NCI-H1105 treated with DMSO at 0.1 percent for 48 hours (cell line): ENCODE results near the gene ATP4B.

Experiments used
- DNase-seq: peaks from one replicate; lab custom pipeline; 2025; lab: John Stamatoyannopoulos, UW

The ATP4B gene

DNA sequence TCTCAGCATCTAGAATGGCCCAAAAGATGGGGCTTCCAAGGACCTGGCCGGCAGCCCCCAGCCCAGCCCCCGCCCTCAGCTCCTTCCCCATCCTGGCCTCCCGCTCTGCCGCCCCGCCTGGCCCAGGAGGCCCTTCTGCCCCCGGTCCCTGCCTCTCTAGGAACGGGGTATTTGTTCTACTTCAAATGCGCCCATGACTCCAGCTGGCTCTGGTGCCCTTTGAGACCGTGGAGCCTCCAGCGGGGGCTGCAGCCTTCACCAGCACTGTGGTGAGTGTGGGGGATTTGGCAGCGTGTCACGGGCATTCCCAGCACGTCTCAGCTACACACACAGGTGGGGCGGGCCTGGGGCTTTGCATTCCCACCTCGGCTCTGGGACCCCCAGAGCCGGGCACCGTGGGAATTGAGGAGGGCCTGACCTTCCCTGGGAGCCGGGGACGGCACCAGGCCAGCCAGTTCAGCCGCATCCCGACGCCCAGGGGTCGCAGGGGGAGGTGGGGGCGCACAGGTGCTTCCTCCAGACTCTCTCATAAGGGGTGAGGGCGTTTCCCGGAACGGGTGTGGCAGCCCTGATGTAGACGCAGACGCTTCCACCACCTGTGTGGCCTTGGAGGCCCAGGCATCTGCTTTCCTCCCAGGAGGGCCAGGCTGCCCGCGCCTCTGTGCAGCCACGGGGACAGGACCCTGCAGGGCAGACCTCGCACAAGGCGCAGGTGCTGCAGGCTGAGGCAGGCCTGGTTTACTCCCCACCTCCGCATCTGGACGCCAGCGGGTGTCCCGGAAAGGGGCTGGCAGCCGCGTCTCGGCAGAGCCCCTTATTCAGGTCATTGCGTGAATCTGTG is 947 bp downstream of the ATP4B start:
- no peak for DNase-seq

DNA sequence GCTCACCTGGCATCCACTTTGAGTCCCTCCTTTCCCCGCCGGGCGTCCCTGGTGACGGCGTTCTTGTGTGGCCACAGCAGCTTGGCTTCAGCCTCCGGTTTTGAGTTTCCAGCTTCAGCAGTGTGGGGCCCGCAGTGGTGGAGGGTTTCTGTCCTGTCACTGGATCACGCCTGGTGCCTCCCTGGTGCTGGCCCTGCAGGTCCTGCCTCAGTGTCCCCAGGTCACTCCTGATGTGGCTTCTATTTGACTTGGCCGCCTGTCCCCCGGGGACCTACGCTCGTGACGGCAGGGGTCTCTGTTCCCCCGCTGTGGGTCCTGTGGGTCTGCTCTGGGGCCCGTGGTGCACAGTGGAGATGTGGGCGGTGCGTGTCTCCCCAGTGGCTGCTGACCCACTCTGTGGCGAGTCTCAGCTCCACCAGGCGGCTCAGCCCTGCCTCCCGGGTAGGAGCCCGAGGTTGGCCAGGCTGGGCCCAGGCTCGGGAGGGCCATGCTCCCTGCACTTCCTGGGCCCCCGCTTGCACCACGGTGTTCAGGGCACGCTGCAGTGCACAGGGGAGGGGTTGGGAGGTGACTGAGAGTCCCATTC is 1.9 kb downstream of the ATP4B start:
- no peak for DNase-seq

DNA sequence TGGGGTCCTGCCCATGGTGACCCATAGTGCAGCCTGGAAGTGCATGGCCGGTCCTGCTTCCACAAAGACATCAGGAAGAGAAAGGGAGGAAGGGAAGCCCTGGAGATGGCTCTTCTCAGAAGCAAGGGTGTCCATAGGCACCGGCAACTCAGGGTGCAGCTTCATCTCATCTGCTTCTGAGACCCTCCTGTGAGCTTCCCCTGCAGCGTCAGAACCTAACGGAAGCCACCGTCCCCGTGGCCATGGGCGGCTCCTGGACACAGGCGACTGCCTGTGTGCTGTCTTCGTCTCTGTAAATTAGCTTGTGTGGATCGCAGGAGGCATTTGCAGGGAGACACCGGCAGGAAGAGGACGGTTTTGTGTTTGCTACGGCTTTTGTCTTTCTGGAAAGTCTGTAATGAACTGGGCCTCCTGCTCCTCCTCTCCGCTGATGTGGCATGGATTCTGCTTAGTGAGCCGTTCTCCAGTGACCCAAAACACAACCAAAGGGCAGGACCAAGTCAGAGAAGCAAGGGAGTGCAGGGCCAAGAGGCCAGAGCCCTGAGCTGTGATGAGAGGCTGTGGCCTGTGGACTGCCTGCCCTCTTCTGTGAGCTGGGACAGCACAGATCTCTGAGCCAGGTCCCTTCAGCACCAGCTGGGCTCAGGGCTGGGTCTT is 2.5 kb downstream of the ATP4B start:
- no peak for DNase-seq

DNA sequence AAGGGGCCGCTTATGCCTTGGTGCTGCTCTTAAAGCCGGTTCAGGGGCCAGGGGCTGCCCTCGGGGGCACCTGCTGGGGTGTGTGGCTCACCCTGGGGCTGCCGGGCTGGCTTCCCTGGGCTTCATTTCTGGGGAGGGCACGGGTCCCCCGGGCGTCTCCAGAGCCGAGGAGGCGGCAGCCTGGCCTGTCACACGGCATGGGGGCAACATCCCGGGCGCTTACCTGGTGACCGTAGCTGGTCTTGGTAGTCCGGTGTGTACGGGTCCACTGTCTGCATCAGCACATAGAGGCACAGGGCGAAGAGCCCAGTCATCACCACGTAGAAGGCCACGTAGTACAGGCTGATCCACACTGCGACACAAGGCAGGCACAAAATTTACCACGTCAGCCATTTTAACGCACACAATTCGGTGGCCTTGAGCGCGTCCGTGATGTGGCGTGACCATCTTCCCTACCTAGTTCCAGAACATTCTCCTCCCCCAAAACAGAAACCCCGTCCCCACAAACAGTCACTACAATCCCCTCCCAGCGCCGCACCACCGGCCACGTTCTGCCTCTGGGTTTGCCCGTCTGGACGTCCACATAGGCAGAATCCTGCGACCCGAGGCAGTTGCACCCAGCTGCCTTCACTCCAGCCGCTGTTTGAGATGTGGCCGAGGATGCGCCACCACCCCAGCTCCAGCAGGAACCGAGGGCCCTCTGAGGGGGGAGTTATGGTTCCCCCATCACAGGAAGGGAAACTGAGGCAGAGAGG is 3.2 kb downstream of the ATP4B start:
- DNase-seq = no peak

DNA sequence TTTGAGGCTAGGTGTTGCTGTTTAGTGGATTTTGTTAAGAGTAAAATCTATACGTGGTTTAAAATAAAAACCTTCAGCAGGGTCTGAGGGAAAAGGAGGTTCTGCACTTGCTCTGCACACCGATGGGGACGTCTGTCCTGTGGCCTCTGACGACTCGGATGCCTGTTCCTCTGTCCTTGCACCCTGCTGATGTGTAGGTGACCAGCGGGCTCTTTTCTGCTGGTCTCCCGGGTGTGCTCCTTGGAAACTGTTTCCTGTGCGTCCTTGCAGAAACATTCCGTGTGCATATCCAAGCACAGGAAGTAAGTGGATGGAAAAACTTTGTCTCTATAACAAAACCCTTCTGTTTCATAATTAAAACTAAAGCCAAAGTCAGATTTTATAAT is 3.8 kb downstream of the ATP4B start:
- DNase-seq = no peak

DNA sequence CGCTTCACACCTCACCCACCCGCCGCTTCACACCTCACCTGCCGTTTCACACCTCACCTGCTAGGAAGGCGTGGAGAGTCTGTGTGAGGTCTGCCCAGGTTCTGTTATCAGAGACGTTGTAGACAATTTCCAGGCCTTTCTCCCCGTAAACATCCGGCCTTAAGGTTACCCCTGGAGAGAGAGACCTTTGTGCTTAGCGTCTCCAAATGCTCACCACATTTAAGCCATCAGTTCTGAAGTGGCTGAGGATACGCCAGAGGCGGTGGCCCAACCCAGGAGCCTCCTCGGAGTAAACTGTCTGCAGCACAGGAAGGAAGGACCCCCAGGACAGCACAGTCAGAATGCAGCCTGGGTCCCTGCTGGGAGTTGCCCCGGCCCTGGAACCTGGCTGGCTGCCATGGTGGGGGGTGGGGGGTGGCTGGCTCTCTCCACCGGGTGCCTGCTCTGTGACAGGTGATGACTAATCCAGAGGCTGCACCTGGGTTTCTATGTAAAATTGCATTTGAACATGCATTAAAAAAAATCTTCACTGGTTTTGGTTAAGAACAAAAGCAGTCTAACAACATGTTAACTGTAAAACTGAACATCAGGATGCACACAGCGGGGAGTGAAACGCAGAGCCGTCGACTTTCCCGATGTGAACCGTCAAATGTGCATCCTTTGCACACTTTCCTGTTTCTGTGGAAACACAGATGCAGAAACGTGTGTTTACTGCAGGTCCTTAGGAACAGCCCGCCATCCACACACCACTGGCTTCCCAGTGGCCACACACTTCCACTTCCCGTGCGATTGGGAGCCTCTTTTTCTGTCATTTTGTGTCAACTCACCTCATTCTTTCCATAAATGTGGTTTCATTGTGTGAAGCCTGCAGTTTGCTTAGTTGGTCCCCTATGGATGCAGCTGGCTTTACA is 4.5 kb downstream of the ATP4B start:
- peak; percentile 68 for DNase-seq

DNA sequence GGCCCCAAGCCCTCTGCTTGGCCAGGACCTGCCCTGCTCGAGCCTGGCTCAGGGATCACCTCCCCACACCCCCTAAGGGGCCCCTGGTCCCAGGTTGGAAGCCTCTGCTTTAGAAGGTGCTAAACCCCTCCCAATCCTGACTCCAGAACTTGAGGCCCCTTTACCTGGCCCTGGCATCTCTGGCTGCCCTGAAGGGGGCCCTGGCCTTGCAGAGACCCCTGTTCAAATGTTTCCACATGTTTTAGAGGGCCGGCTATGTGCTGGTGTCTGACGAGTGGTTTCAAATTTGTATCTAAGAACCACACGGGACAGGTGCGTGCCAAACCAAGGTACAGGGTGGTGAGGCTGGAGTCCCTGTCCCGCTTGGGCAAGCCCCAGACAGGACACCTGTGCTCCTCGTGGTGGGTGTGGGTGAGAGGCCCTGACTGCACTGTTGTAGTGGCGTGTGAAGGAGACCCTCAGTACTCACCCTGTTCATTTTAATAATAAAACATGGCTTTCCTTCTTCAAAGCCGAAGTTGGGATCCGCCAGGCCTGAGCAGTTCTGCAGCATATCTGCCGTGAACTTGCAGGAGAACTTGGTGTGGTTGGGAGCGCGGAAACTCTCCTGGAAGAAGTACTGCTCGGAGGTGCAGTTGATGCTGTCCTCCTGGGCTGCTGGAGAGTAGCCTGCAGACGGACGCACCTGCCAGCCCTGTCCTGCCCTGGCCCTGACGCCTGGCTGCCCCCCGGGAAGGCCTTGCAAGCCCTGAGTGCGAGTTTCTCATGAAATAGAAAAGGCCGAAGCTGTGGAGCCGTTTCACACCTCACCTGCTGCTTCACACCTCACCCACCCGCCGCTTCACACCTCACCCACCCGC is 5.4 kb downstream of the ATP4B start:
- DNase-seq = no peak

DNA sequence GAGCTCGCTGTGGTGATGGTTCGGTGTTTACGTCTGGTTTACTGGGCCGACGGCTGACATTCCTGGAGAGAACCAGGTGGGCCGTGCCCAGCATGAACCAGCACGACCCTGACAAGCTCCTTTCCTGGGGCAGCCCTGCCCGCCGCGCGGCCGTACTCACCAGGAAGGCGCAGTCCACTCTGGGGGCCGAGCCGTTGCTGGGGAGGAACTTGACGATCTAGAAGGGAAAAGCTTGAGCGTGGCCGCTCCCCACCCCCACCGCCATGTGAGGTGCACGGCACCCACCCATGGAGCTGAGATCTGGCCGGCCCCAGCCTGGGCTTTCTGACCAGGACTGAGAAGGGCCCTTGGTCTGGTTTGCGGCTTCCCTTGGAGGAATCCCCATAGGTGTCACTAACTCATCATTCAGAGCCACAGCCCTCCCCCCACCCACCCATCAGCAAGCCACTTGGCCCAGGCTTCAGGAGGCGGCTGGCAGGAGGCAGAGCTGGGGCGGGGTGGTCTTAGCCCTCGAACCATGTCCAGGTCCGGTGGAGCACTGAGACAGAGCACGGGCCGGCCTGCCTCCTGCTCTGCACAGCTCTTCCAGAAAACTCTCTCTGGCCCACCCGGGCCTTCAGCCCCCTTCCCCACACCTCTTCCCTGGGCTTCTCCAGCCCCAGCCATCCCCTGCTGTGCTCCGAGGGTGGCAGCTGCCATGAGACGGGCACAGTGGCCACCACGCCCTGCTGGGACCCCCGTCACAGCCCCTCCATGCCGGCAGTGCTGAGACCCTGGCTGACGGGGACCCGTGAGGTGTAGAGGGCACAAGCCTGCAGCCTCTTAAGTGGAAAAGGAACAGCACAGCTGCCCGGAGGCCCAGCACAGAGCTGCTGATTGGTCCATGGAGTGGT is 6.2 kb downstream of the ATP4B start:
- DNase-seq = no peak

DNA sequence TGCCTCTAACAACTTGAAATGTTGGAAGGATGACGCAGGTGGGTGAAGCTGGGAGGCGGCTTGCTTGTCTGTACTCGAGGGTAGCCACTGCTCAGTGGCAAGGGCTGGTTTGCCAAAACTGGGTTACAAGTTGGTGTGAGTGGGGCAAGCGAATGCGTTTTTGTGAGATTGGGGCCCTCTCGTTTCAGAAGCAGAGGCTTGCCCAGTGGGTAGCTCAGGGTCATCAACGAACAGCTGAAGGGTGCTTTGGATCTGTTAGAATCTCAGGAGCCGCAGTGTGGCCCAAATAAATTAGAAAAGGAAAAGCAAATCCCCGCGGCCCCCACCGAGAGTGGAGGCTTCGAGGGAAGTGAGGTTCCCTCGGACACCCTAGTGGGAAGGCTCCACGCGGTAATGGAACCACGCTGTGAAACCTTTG is 7.3 kb downstream of the ATP4B start:
- no peak for DNase-seq

DNA sequence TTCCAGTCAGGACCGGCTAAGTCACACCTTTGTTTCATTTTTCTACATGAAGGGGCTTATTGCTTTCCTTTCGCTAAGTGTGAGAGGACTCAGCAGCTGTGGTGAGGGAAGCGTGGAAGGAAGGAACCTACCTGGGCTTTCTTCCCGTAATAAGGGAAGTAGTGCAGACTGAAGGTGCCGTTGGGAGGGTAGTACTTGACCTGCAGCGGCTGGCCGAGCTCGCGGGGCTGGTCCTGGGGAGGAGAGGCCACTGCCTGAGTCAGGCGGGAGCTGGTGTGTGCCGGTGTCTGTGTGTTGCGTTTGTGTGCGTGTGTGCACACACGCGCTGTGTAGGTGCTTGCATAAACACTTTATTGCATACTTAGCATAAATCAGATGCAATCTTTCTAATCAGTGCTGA is 7.7 kb downstream of the ATP4B start:
- DNase-seq = no peak

DNA sequence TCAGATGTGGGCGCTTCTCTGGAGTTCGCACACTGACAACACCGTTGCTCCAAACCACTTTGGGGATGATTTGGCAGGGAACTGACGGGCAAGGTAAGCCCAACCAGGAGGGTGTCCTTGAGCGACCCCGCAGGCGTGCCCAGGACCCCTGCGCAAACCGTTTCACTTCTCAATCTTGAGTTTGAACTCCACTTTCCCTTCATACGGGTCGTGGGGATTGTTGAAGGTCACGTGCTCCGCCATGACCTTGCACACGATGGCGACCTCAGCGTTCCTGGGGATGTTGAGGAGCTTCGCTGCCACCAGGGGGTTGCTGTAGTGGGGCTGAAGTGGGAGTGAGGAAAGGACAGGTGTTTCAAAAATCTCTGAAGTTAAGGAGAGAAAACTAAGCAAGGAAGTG is 8.8 kb downstream of the ATP4B start:
- no peak for DNase-seq

DNA sequence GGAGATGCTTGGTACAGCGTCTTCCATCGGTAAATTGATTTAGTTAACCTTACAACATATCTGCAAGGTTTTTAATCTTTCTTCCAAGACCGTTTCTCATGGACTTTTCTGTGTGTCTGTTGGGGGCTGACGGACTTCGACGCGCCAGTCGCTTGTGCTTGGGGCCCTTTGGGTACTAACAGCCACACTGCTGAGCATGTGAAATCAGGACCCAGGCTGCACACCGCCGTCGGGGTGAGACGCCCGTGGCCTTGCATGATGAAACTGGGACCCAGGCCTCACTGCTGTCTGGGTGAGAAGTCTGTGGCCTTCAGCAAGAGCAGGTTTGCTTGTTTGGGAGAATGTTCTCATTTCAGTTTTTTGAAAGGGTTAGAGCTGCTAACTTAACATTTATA is 9.8 kb downstream of the ATP4B start:
- peak; percentile 83 for DNase-seq

DNA sequence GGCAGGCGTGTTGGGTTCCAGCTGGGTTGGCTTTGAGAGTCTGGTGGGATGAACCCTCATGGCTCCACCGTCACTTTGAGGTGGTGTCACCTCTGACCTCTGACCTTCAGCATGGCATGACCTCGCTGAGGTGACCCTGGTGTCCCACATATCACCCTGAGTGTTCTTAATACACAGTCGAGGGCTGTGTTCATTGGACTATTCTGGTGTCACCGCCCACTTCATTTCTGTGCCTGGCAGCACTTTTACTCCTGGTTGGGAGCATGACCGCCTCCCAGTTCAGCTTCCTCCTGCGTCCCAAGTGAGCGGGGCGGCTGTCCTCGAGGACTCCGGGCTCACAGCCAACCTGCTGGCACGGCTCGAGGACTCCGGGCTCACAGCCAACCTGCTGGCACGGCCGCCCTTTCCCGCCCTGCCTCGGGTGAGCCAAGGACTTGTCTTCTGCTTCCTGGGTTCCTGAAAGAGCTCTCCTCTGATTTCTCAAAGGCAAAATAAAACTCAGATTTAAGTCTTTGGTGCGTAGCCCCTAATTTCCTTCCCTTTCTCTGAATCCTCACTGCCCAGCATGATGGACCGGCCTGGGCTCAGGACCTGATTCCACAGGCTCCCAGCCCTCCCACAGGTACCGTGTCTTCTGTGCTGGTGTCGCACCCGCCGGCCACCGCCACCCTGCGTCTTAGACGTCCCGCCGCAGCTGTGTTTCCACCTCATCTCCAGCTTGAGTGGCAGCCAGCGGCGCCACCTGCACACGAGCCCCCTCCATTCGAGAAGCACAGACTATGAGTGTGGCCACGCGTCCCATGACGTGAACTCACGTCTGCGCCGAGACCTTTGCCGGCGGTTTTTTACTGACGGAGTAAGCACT is 10.4 kb downstream of the ATP4B start:
- DNase-seq = peak; percentile 97

DNA sequence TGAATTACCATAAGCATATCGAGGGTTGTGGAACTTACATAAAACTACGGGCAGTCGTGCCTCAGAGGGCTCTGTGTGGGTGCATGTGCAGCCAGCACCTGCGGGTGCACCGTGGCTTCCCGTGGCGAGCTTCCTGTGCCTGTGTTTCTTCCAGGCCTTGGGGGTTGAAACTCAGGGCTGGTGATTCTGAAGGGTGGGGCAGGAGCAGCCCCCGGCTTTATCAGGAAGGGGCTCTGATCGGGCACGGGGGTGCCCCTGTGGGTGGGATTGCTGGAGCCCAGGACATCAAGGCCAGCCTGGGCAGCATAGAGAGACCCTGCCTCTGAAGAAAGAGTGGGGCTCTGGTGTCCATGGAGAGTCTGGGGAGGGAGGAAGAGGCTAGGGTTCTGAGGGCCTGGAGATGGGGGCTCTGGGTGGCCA is 11.1 kb downstream of the ATP4B start:
- no peak for DNase-seq

DNA sequence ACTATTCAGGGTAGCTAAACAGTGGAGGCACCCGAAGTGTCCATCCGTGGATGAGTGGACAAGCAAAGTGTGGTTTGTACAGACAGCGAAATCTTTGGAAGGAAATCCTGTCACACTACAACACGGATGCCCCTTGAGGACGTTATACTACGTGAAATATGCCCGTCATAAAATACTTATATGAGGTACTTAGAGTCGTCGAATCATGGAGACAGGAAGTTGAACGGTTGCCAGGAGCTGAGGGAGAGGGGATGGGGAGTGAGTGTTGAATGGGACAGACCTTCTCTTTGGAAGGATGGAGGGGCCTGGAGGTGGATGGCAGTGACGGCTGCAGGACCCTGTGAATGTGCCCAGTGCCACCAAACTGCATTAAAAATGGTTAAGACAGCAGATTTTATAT is 11.6 kb downstream of the ATP4B start:
- DNase-seq = peak; percentile 79

DNA sequence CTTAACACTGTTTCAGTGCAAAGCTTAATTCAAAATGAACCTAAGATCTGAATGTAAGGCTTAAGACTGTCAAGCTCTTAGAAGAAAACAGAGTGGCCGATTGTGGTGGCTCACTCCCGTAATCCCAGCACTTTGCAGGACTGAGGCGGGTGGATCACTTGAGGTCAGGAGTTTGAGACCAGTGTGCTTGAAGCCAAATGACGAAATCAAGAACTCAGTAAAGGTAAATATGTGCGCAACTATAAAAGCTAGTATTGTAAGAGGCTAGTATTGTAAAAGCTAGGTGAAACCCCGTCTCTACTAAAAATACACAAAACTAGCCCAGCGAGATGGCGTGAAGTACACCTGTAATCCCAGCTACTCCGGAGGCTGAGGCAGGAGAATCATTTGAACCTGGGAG is 12.7 kb downstream of the ATP4B start:
- DNase-seq = no peak

DNA sequence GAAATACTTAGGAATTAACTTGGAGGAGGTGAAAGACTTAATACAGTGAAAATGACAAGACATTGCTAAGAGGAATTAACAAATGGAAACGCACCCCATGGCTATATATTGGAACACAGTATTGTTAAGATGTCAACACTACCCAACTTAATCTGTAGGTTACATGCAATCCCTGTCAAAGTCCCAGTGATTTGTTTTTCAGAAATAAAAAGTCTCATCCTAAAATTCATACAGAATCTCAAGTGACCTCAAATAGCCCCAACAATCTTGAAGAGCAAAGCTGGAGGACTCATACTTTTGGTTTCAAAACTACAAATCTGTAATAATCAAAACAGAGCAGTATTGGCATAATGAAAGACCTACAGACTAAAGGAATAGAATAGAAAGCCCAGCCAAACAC is 13.2 kb downstream of the ATP4B start:
- DNase-seq = no peak

DNA sequence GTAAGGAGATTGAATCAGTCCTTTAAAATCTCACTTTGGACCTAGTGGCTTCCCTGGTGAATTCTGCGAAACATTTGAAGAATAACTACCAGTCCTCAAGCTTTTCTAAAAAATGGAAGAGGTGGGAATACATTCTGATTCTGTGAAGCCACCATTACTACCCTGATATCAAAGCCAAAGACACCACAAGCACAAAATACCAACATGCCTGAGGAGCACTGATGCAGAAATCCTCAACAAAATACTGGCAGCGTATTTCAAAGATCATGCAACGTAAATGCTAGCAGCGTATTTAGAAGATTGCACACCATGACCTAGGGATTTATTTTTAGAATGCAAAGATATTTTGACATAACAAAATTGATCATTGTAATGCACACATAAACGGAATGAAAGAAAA is 14.4 kb downstream of the ATP4B start:
- no peak for DNase-seq

DNA sequence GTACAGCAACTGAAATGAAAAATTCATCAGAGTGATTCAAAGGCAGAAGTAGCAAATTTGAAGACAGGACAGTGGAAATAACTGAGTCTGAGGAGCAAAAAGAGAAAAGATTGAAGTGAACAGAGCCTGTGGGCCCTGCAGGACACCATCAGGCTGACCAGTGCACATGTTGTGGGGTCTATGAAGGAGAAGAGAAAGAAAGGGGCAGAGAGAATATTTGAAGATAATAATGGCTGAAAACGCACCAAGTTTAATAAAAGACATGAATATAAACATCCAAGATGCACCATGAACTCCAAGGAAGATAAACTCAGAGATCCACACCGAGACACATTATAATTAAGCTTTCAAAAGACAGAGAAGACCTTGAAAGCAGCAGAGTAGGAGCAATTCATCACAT is 15.4 kb downstream of the ATP4B start:
- DNase-seq = no peak
